IPS-11a (cell line): ENCODE data around the gene TSPEAR.
"Not testable (repeated sequence)": the region's sequence is repeated elsewhere in the genome, so short reads cannot be mapped to it uniquely, and the experiment has no call there.

ENCODE experiments used
- H3K4me3 ChIP-seq: one replicate; pipeline ENCODE4 v1.5.1; 2013; ENCODE audit warnings: low read depth, low read length, control low read depth

TSPEAR gene

DNA sequence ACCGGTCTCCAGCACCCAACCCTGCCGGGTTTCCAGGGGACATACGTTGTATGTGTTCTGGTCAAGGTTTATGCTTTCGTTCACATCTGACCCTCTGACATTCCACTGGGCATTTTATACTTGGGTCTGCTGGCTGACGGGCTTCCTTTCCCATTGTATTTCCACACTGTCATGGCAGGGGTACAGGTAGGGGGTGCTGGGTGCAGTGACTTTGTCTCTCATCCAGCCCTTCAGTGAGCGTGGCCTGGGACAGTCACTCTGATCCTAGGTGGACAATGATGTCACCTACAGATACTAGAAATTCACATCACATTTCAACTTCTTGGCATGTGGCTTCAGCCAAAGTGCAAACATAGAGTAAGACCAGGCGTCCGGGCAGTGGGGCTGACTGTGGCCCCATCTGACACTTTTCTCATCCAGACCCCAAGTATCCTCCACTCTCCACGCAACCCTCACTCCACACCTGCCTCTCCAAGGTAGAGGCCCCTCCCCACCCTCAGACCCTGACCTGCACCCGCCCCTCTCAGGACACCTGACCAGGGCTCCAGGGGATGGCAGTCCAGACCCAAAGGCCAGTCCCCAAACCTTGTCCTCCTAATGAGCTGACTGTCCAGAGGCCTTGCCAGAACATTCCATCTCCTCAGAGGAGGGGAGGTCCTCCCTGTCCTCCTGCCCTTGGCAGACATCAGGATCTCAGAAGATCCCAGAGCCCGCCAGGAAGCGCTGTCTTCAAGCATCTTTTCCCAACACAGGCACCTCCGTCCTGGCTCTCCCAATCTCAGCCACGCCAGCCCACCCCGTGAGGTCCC is 75.0 kb downstream of the TSPEAR start:
- no peak overlapping the region for H3K4me3 ChIP-seq

DNA sequence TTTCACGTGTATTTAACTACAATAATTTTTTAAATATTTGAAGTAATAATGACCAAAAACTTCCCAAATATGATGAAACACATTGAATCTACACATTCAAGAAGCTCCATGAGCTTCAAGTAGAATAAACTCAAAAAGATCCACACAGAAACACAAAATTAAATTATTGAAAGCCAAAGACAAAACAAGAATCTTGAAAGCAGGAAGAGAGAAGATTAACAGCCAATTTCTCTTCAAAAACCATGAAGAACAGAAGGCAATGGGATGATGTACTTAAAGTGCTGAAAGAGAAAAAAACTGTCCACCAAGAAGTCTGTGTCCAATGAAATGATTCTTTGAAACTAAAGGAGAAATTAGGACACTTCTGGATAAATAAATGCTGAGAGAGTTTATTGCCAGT is 79.3 kb downstream of the TSPEAR start:
- no peak overlapping the region for H3K4me3 ChIP-seq

DNA sequence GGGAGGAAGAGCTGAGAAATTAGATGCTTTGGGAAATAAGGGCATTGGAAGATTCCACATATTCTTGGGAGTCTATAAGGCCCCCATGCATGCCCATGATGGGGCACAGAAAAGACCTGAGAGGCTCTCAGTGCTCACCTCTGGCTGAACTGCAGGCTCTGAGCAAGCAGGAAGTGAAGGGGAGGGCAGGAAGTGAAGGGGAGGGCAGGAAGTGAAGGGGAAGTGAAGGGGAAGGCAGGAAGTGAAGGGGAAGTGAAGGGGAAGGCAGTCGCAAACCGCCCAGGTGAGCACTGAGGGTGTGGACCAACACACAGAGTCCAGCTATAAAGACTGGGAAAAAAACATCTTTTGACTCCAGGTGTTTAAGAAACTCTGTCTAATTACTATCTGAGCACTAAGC is 80.9 kb downstream of the TSPEAR start:
- H3K4me3 ChIP-seq: no peak overlapping the region

DNA sequence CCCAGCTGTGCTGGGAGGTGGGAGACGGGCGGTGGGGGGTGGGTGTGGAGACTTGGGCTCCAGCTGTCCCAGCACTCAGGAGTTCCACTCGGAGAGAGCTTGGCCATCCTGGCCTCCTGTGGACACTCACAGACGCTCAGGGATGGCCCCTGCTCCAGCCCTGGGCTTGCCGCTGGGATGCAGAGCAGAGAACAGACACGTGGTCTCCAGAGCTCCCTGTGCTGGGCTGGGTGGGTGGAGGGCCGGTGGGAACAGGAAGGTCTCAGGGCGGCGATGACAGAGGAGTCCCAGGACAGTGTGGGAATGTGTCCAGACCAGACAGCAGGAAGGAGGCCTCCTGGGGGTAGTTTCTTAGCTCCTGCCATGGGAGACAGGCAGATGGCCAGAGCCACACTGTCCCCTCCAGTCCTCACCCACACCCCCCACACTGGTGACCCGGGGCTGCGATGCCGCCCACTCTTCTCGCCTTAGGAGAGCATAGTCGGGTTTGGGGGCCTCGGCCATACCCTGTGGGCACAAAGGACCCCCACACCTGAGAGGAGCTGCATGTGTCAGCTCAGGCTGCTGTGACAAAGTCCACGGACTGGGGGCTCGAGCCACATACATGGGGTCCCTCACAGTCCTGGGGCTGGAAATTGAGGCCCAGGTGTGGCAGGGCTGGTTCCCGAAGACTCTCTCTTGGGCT is 82.5 kb downstream of the TSPEAR start:
- no peak overlapping the region for H3K4me3 ChIP-seq

DNA sequence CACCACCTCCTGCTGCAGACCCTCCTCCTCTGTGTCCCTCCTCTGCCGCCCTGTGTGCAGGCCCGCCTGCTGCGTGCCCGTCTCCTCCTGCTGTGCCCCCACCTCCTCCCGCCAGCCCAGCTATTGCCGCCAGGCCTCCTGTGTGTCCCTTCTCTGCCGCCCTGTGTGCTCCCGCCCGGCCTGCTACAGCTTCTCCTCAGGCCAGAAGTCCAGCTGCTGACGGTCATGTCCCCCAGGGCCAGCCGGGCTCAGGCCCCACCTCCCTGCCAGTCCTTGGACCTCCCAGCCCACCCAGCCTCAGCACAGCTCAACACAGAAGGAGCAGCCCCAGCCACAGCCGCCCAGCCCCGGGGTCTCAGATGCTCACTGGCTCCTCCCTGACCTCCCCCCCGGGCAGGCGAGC is 83.5 kb downstream of the TSPEAR start:
- not testable (repeated sequence) for H3K4me3 ChIP-seq

DNA sequence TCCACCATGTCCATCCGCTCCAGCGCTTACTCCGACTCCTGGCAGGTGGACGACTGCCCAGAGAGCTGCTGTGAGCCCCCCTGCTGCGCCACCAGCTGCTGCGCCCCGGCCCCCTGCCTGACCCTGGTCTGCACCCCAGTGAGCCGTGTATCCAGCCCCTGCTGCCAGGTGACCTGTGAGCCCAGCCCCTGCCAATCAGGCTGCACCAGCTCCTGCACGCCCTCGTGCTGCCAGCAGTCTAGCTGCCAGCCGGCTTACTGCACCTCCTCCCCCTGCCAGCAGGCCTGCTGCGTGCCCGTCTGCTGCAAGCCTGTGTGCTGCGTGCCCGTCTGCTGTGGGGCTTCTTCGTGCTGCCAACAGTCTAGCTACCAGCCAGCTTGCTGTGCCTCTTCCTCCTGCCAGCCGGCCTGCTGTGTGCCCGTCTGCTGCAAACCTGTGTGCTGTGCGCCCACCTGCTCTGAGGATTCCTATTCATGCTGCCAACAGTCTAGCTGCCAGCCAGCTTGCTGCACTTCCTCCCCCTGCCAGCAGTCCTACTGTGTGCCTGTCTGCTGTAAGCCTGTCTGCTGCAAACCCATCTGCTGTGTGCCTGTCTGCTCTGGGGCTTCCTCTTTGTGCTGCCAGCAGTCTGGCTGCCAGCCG is 84.1 kb downstream of the TSPEAR start:
- H3K4me3 ChIP-seq: not testable (repeated sequence)

DNA sequence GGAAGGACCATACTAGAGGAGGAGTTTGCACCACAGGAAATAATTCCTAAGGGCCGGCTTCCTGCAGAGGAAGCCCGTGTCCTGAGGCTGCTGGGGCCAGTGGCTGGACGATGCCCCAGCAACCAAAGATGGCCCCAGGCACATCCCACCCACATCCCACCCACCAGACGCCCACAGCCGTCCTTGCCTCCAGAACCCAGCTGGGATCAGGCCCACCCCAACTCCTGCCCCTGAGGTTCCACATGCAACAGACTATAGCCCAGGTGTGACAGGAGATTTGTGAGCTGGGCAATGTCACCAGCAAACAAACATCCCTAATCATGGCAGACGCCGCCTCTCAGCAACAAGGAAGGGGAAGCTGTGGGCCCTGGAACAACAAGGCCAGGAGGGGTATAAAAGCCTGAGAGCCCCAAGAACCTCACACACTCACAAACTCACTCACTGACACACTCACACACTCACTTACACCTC is 84.7 kb downstream of the TSPEAR start, which contains the start of gene KRTAP10-9:
Gene KRTAP10-9, plus strand, starts transcription at position 421 of the 471 bp plus-strand sequence. CDS start 79 bp downstream, outside the sequence.
- no peak within 1 kb of the TSS for H3K4me3 ChIP-seq

DNA sequence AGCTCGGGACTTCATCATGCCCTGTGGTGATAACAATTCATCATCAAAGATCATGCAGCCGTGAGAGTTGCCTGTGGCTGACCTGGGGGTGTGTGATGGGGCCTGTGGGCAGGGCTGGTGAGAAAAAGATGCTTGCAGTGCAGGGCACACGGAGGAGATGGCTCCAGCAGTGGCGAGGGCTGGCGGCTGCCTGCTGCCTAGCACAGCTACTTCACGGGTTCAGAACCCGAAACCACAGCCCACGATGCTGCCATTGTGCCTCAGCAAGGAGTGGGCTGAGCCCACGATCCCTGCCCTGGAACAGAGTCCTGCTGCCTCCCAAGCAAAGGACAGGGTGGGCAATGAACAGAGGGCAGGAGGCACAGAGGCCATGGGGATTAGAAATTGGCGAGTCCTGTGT is 85.1 kb downstream of the TSPEAR start:
- no peak overlapping the region for H3K4me3 ChIP-seq

DNA sequence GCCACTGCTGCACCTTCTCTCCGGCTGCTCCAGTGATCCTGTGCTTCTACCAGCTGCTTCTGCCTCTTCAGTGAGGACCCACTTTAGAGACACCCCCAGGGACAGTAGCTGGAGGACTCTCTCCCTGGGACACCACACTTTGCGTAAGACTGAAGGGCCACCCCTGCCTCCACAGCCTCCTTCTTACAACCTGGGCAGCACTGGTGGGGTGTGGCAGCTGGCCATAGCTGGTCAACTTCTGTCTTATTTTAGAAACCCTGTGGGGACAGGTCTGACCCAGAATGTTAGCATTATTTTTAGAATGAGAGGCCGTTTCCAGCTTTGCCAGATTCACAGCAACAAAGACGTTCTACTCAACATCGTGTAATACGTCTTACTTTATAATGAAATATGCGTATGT is 85.6 kb downstream of the TSPEAR start:
- no peak overlapping the region for H3K4me3 ChIP-seq

DNA sequence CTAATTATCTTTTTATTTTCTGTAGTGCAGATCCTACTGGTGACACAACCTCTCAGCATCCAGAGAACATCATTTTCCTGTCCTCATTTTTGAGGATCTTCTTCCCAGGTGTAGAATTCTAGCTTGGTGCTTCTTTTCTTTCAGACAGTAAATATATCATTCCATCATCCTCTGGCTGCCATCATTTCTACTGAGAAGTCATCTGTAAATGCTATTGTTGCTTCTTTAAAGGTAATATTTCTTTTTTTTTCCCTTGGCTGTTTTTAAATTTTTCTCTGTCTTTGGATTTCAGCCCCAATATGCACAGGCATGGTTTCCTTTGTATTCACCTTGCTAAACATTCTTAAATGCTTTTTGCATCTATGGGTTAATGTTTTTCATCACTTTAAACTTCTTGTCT is 87.8 kb downstream of the TSPEAR start:
- no peak overlapping the region for H3K4me3 ChIP-seq

DNA sequence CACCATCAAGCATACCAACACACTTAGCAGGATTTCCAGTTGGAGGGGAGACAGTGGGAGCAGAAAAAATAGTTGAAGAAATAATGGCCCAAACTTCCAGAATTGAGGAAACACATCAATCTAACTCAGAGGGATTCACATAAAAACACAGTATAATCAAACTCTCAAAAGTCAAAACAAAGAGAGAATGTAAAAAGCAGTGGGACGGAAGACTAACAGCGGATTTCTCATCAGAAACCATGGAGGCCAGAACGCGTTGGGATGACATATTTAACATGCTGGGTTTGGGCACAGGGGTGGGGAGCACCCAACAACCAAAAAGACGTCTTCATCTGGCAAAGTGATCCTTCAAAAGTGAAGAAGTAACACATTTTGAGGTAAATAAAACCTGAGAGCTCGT is 91.5 kb downstream of the TSPEAR start:
- H3K4me3 ChIP-seq: no peak overlapping the region

DNA sequence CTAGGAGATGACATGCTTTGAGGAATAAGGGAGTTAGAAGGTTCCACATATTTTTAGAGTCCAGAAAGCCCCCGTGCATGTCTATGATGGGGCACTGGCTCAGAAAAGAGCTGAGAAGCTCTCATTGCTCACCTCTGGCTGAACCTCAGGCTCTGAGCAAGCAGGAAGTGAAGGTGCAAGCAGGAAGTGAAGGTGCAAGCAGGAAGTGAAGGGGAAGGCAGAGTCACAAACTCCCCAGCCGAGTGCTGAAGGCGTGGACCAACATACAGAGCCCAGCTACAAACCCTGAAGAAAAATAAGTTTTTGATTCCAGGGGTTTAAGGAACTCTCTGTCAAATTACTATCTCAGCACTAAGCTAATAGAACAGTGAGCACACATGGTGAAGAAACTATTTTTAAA is 92.5 kb downstream of the TSPEAR start:
- H3K4me3 ChIP-seq: no peak overlapping the region

DNA sequence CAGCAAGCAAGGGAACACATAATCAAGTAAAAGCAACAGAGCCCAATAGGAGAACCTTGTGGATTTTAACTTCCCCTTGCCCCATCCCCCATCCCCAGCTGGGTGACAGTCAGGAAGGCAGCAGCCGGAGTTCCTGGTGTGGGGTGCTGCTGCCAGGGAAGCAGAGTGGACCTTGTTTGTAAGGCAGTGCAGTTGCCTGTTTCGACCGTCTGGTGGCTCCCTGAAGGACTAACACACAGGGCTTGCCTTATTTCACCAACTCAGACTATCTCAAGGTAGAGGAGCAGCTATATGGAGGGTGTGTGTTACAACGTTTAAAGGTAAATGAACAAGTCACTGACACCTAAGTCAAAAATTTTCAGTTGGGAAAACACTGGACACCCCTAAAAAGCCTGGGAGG is 92.9 kb downstream of the TSPEAR start:
- no peak overlapping the region for H3K4me3 ChIP-seq

DNA sequence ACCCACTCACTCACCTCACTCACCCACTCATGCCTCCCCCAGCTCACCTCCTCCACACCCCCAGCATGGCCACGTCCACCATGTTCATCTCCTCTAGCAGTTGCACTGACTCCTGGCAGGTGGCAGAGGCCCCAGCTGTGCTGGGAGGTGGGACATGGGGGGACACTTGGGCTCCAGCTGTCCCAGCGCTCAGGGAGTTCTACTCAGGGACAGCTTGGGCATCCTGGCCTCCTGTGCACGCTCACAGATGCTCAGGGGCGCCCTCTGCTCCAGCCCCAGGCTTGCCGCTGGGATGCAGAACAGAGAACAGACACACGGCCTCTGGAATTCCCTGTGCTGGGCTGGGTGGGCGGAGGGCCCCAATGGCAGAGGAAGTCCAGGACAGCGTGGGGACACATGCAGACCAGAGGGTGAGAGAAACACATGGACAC is 94.3 kb downstream of the TSPEAR start:
- H3K4me3 ChIP-seq: no peak overlapping the region

DNA sequence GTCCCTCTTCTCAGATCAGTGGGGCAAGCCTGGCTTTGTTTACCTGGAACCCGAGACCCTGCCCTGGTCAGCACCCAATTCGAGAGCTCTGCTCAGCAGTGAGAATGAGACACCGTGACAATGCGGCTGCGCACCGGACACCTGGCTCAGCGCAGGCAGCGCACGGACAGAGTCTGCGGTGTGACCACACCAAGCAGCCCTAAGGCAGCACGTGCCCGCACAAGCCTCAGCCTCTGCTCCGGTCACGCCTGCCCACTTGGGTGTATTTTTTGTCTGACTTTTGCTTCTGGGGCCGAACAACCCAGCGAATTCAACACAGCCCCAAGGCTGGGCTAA is 94.8 kb downstream of the TSPEAR start:
- H3K4me3 ChIP-seq: no peak overlapping the region

DNA sequence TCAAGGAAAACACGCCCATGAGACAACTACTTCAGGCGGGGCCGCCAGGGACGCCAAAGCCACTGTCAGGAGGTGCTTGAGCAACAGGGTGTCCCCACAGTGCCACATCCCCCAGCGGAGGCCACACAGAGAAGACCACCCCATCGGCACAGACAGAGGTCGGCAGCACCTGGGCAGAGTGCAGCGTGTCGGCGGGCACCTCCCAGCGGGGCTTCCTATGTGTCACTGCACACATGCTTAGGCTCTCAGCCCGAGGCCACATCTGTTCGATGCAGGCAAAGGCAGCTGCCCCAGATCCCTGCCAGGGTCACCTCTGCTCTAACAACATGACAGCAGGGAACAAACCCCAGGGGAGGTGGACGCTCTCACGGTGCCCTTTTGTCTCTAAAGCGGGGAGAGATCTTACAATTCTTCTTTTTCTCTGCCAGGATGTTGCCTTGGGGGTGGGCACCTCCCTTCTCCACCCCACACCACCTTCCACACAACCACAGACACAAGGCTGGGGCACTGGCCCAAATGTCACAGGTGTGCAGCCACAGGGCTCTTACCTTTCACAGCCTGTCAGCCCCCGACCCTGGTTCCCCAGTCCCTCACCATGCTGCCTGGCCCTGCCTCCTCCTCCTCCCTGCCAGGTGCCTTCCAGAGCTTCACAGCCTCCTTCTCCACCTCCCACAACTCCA is 95.3 kb downstream of the TSPEAR start:
- no peak overlapping the region for H3K4me3 ChIP-seq

DNA sequence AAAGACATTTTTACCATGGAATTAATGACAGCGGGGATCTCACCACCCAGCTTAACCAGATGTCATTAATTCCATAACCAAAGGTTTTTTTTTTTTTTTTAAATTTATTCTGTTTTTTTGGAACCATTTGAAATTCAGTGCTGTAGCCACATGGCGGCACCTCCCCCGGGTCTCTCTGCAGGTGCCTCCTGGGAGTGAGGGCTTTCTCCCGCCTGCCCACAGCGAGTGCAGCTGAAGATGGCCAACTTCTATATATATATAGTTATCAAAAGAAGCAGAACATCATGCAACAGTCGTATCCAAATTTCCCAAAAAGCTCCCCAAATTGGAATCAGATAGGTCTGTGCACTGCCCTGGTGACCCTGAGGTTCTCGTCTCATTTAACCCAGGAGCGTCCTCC is 95.9 kb downstream of the TSPEAR start:
- H3K4me3 ChIP-seq: no peak overlapping the region

DNA sequence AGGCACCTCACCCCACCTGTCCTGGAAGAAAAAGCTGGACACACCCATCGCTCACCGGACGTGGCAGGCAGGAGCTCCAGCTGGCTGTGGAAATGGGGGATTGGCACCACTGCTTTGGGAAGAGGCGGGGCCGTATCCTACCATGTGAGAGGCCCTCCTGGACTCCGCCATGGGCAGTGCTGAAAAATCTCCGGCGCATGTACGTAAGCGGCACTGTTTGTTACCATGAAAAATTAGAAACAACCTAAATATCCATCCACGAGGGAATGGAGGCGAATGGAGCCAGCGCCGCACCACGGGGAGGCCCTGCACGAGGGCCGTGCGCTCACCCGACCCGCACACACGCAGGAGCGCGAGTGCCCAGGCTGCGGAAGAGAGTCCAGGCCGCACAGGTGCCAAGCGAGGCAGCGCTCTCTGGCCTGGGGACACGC is 96.4 kb downstream of the TSPEAR start:
- no peak overlapping the region for H3K4me3 ChIP-seq

DNA sequence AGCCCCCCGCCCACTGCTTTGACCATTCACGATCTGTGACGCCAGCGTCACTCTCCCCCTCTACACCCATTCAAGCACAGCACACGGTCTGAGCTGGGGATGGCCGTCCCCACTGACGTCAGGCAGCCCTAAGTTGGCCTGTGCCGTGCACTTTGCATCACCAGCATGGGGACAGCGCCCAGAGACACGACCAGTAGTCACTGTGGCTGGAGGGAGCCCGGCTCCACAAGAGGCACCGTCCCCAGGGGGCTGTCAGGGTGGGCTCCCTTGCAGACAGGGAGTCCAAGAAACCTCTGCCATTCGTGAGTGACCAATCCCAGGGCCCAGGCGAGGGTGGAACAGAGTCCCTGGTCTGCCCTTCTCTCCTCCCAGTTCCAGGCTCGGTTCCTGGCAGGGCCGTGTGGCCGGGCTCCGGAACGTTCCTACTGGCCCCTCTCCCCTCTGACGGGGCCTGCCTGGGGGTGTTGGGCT is 97.2 kb downstream of the TSPEAR start:
- H3K4me3 ChIP-seq: no peak overlapping the region

DNA sequence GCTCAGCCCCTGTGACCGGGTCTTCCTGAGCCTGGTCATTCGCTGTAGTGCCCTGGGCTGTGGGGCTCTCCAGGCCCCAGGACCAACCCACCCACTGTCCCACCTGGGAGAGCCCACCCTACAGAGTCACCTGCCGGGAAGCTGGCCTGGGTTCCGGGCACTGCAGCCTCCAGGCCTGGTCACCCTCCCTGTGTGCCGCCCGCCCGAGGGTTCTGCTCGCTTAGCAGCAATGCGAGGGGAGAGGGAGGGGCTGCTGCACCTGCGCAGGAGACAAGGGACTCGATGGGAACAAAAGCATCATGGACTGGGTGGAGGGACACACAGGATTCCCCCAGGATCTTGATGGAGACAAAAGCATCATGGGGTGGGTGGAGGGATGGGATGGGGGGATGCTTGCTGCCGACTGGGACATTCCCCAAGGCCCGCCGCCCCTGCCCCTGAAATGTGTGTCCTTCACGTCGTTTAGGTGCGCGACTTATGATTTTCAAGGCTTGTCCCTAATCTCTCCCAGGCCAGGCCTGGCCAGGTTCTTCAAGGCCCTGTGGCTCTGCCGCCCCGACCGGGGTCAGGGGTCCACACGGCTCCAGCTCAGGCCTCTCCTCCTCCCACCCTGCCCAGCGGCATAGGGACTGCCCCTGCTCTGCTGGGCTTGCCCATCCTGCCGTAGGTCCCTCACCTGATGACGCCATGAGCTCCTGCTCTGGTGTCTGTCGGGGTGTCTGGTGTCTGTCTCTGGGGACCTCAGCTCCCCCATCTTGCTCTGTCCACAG is 97.8 kb downstream of the TSPEAR start:
- H3K4me3 ChIP-seq: no peak overlapping the region
